Mucosa of descending colon (tissue), 3 donors: ENCODE measurements around the gene NUP85. TPM values are rescaled to one million over a fixed set of nuclear protein-coding genes. Genes with fewer than 3 reads are reported as not detected.
A peak's percentile ranks its signal among the peaks of the same experiment; 100 is the strongest.
"Not testable (repeated sequence)": the region's sequence is repeated elsewhere in the genome, so short reads cannot be mapped to it uniquely, and the experiment has no call there.

Experiments
- ATAC-seq: fragments of 200-7000 bp; cut with Tn5 transposase; one replicate; pipeline ENCODE4 v1.9.1; 2020; ENCODE audit warnings: mild to moderate bottlenecking, moderate library complexity
- DNase-seq, 3 donors: peaks; one replicate each; pipeline ENCODE4 v3.0.0-alpha.2; 2020
- H3K36me3 ChIP-seq: fragments of 200-600 bp; one replicate; pipeline ENCODE4 v1.8.0; 2021; ENCODE audit warnings: low read depth, mild to moderate bottlenecking
- H3K4me1 ChIP-seq: fragments of 200-600 bp; one replicate; pipeline ENCODE4 v1.8.0; 2021; ENCODE audit warnings: low read depth, mild to moderate bottlenecking
- H3K4me3 ChIP-seq: fragments of 200-600 bp; one replicate; pipeline ENCODE4 v1.8.0; 2021; ENCODE audit warnings: mild to moderate bottlenecking
- H3K9me3 ChIP-seq: fragments of 200-600 bp; one replicate; pipeline ENCODE4 v1.8.0; 2021; ENCODE audit warnings: mild to moderate bottlenecking
- CTCF ChIP-seq: fragments of 200-600 bp; IDR thresholded peaks from one replicate; pipeline ENCODE4 v1.8.0; 2022; ENCODE audit warnings: antibody characterized with exemption, mild to moderate bottlenecking
- intact Hi-C, 2 donors: fragments of 100-400 bp; cut with DNase I in 1 of 2; cut with micrococcal nuclease in 1 of 2; formaldehyde crosslinking; loops; one replicate each; pipeline versions ENCODE4 v1.11.0 to v1.11.1; 2022; cut with DNase I, micrococcal nuclease
- total RNA-seq, 3 donors: library from RNA; stranded (reverse); fragmentation: NEBNext Ultra II Directional in 2 of 3; extraction: Animal tissue kit (Norgen Biotek cat#: 25700) in 2 of 3; gene quantifications; one replicate each; pipeline versions ENCODE4 v1.2.1 to v1.2.4, GENCODE V29; 2021 to 2023
- donor health status: DM: no; HTN: no; CAD: no; lungs with moderate emphysema.
- donor health status: DM: no; HTN: no; CAD: no.
- donor health status: DM: no; HTN: yes; CAD: no.

NUP85 gene
- total RNA-seq, 3 donors from 2014 or later: 48.4 to 63.4 (median 62.2) TPM

GRCh38 chr17:75191584-75191983 lies 13.9 kb upstream of the NUP85 start:
- no peaks in the 10 kb centered on the region for H3K36me3 ChIP-seq
- H3K4me1 ChIP-seq: no peaks in the 10 kb centered on the region
- H3K4me3 ChIP-seq: no peak overlapping the region
- H3K9me3 ChIP-seq: no peaks in the 10 kb centered on the region
- TF ChIP-seq CTCF: no peak
- no peak for ATAC-seq
- intact Hi-C loops: no loop called here
- no peak for DNase-seq

GRCh38 chr17:75194879-75195278 lies 10.6 kb upstream of the NUP85 start:
- Histone ChIP-seq H3K9me3 (no peaks in the 10 kb centered on the region), H3K36me3 (no peaks in the 10 kb centered on the region), H3K4me1 (no peaks in the 10 kb centered on the region), H3K4me3 (no peak overlapping the region)
- TF ChIP-seq CTCF: no peak
- no peak for ATAC-seq
- intact Hi-C loops: no loop called here
- DNase-seq: no peak

GRCh38 chr17:75199886-75200618 lies 5.4 kb upstream of the NUP85 start:
- peaks cover 6% of the 10 kb centered on the region for H3K4me1 ChIP-seq
- no peaks in the 10 kb centered on the region for H3K9me3 ChIP-seq
- no peak for TF ChIP-seq CTCF
- DNase-seq (no peak), ATAC-seq (no peak)
- no peaks in the 10 kb centered on the region for H3K36me3 ChIP-seq
- no peak overlapping the region for H3K4me3 ChIP-seq
- intact Hi-C loops: no loop called here

- no peak for TF ChIP-seq CTCF
- H3K4me1 ChIP-seq: peaks cover 21% of the 10 kb centered on the region
- ATAC-seq (peak; percentile 2), DNase-seq (no peak)
- peak overlapping the region; percentile 78 for H3K4me3 ChIP-seq
- H3K36me3 ChIP-seq: peaks cover 4% of the 10 kb centered on the region
- no peaks in the 10 kb centered on the region for H3K9me3 ChIP-seq
- intact Hi-C loops: no loop called here
Measured at GRCh38 chr17:75205793-75206163, 299 bp downstream of the NUP85 start.

- H3K4me3 ChIP-seq, ATAC-seq, DNase-seq, H3K36me3 ChIP-seq, intact Hi-C loops, H3K9me3 ChIP-seq: not testable (repeated sequence)
- peaks cover 21% of the 10 kb centered on the region for H3K4me1 ChIP-seq
Measured at GRCh38 chr17:75207050-75207407, 1.6 kb downstream of the NUP85 start.

- DNase-seq (no peak), ATAC-seq (no peak)
- Histone ChIP-seq H3K4me3 (no peak overlapping the region), H3K4me1 (peaks cover 21% of the 10 kb centered on the region), H3K9me3 (no peaks in the 10 kb centered on the region), H3K36me3 (peaks cover 4% of the 10 kb centered on the region)
- TF ChIP-seq CTCF: no peak
- intact Hi-C loops: no loop called here
Measured at GRCh38 chr17:75207760-75208159, 2.3 kb downstream of the NUP85 start.
